Measurements from ENCODE around the gene RNU1-3. TPM values are rescaled to one million over a fixed set of nuclear protein-coding genes. Genes with fewer than 3 reads are reported as not detected.
"Not testable (repeated sequence)": the region's sequence is repeated elsewhere in the genome, so short reads cannot be mapped to it uniquely, and the experiment has no call there.

Gene RNU1-3
- total RNA-seq, 1 donor = not detected

- Histone ChIP-seq H3K27ac (ENCODE audit: low read depth, low read length) (no peak overlapping the region), H2AFZ (ENCODE audit: low read length) (no peak overlapping the region)
Observed at GRCh38 chr1:16621300-16621658, 45.5 kb downstream of the RNU1-3 start.

GRCh38 chr1:16619803-16620501 lies 46.8 kb downstream of the RNU1-3 start:
- not testable (repeated sequence) for H3K4me2 ChIP-seq (ENCODE audit: insufficient read depth, low read length); H3K27ac ChIP-seq (ENCODE audit: low read depth, low read length); H3K9me3 ChIP-seq (ENCODE audit: low read depth, low read length); H2AFZ ChIP-seq (ENCODE audit: low read length); H3K79me2 ChIP-seq (ENCODE audit: insufficient read depth, low read length); H3K4me3 ChIP-seq (ENCODE audit: insufficient read depth, low read length); H3K27me3 ChIP-seq (ENCODE audit: insufficient read depth, low read length)
- Histone ChIP-seq H3K36me3 (ENCODE audit: insufficient read depth, low read length) (peaks cover 19% of the 10 kb centered on the region), H4K20me1 (ENCODE audit: insufficient read depth, low read length) (peaks cover 21% of the 10 kb centered on the region), H3K4me1 (ENCODE audit: insufficient read depth, low read length) (peaks cover 13% of the 10 kb centered on the region)
- DNase-seq (ENCODE audit: insufficient read length, low spot score, missing footprints) = peak; percentile 76

More at GRCh38 chr1:16621300-16621658, 45.5 kb downstream of the RNU1-3 start:
- Histone ChIP-seq H3K4me2 (ENCODE audit: insufficient read depth, low read length) (no peak overlapping the region), H3K36me3 (ENCODE audit: insufficient read depth, low read length) (peaks cover 28% of the 10 kb centered on the region), H3K4me1 (ENCODE audit: insufficient read depth, low read length) (peaks cover 13% of the 10 kb centered on the region), H3K27me3 (ENCODE audit: insufficient read depth, low read length) (no peaks in the 10 kb centered on the region), H3K4me3 (ENCODE audit: insufficient read depth, low read length) (no peak overlapping the region), H4K20me1 (ENCODE audit: insufficient read depth, low read length) (peaks cover 24% of the 10 kb centered on the region), H3K9me3 (ENCODE audit: low read depth, low read length) (no peaks in the 10 kb centered on the region), H3K79me2 (ENCODE audit: insufficient read depth, low read length) (no peaks in the 10 kb centered on the region)
- no peak for DNase-seq (ENCODE audit: insufficient read length, low spot score, missing footprints)
- TF ChIP-seq CTCF (IDR thresholded peaks at IDR 0.05; ENCODE audit: extremely low read depth, low read depth, low read length) = no peak

GRCh38 chr1:16618719-16619118 lies 48.0 kb downstream of the RNU1-3 start:
- Histone ChIP-seq H2AFZ (ENCODE audit: low read length) (no peak overlapping the region), H3K36me3 (ENCODE audit: insufficient read depth, low read length) (peaks cover 11% of the 10 kb centered on the region), H4K20me1 (ENCODE audit: insufficient read depth, low read length) (peaks cover 14% of the 10 kb centered on the region), H3K27ac (ENCODE audit: low read depth, low read length) (no peak overlapping the region), H3K4me2 (ENCODE audit: insufficient read depth, low read length) (no peak overlapping the region), H3K4me3 (ENCODE audit: insufficient read depth, low read length) (no peak overlapping the region), H3K27me3 (ENCODE audit: insufficient read depth, low read length) (no peaks in the 10 kb centered on the region), H3K4me1 (ENCODE audit: insufficient read depth, low read length) (peaks cover 14% of the 10 kb centered on the region), H3K9me3 (ENCODE audit: low read depth, low read length) (no peaks in the 10 kb centered on the region), H3K79me2 (ENCODE audit: insufficient read depth, low read length) (no peaks in the 10 kb centered on the region)
- no peak for TF ChIP-seq CTCF (IDR thresholded peaks at IDR 0.05; ENCODE audit: extremely low read depth, low read depth, low read length)
- DNase-seq (ENCODE audit: insufficient read length, low spot score, missing footprints) = peak; percentile 68

GRCh38 chr1:16617778-16618580 lies 48.8 kb downstream of the RNU1-3 start:
- H3K9me3 ChIP-seq (ENCODE audit: low read depth, low read length) = no peaks in the 10 kb centered on the region
- DNase-seq (ENCODE audit: insufficient read length, low spot score, missing footprints) = peak; percentile 82
- no peak overlapping the region for H2AFZ ChIP-seq (ENCODE audit: low read length)
- peaks cover 11% of the 10 kb centered on the region for H3K36me3 ChIP-seq (ENCODE audit: insufficient read depth, low read length)
- H3K79me2 ChIP-seq (ENCODE audit: insufficient read depth, low read length) = peaks cover 2% of the 10 kb centered on the region
- H3K4me3 ChIP-seq (ENCODE audit: insufficient read depth, low read length) = no peak overlapping the region
- H4K20me1 ChIP-seq (ENCODE audit: insufficient read depth, low read length) = peaks cover 8% of the 10 kb centered on the region
- H3K4me2 ChIP-seq (ENCODE audit: insufficient read depth, low read length) = no peak overlapping the region
- H3K27me3 ChIP-seq (ENCODE audit: insufficient read depth, low read length) = no peaks in the 10 kb centered on the region
- H3K4me1 ChIP-seq (ENCODE audit: insufficient read depth, low read length) = peaks cover 10% of the 10 kb centered on the region
- H3K27ac ChIP-seq (ENCODE audit: low read depth, low read length) = no peak overlapping the region
- no peak for TF ChIP-seq CTCF (IDR thresholded peaks at IDR 0.05; ENCODE audit: extremely low read depth, low read depth, low read length)

Data from osteoblast (primary cell).